ENCODE results near the gene F2RL2.

The F2RL2 gene, protein sequence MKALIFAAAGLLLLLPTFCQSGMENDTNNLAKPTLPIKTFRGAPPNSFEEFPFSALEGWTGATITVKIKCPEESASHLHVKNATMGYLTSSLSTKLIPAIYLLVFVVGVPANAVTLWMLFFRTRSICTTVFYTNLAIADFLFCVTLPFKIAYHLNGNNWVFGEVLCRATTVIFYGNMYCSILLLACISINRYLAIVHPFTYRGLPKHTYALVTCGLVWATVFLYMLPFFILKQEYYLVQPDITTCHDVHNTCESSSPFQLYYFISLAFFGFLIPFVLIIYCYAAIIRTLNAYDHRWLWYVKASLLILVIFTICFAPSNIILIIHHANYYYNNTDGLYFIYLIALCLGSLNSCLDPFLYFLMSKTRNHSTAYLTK

DNA sequence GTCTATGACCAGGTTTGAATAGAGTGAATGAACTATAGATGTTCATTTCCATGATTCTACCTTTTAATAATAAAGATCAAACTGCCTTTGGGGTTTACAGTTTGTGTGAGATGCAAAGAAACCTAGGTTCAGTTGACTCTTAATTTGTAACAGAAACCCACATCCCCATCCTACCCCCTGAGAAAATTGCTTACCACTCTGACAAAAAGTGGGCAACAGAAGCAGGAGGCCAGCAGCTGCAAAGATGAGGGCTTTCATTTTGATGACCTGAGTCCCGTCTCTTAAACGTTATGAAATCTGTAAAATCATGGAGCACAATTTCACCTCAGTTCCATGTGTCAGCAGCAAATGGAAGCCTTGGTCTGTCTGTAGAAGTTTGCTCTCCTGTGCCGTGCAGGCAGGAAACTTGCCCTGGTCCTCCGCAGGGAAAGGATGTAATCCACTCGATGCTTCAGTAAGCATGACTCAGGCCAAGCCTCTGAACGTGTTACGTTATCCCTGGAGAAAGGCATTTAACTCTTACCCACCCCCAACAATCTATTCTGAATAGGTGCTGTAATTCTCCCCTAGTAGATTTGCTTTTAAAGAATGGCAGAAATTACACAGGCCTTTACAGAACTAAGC is at the start of gene F2RL2:
F2RL2 (minus strand) TSS at position 431 of the 624 bp plus-strand sequence; CDS start at position 258, 173 bp downstream.
- DNase-seq (ENCODE audit: low read depth in 2 of 2): no peak

DNA sequence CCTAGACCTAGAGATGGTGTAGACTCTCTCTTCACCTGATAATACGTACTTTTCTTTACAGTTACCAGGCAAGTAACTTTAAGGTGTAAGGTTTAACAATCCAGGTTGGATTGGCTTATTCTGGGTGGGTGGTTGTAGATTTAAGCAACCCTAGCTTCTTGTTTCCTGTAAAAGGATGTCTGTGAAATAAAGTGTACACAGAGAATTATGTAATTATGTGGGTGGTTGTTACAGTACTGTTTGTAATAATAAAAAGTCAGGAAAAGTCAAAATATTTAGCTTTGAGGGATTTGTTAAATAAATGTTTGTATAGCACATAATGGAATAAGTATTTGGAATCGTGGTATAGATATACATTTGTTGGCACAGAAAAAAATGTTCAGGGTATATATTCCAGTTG is 49.0 kb upstream of the F2RL2 start:
- DNase-seq (ENCODE audit: low read depth in 2 of 2): no peak

DNA sequence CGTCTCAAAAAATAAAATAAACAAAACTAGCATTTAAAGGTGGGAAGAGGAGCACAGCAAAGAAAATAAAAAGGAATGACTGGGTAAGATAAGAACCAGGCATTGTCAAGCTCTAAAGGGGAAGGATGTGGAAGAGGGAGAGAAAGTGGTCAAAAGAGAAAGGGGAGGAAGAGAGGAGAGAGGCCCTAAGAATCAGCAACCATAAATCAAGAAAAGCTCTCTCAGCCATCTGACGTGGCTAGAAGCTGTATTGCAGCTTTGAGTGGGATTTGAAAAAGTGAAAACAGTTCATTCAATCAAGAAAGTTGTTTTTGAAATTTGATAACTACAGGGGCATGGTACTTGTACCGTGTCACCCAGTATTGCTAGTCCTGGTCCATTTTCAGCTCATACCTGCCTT is 47.3 kb upstream of the F2RL2 start:
- DNase-seq (ENCODE audit: low read depth in 2 of 2): no peak

DNA sequence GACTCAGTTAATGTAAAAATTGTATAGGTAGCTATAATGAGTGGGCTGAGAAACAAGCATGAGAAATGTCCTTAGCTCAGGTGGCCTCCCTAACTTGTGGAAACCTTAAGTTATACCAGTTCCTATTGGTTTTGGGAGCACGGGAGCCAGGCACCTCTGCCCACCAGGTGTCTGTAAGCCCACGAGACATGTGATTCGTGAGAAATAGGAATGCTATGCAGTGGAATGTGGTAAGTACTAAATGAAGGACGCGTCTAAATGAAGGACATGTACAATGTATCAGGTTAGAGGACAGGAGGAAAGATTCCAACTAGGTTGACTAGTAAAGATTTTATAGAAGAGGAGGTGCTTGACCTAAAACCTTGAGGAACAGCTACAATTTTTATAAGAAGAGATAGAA is 46.0 kb upstream of the F2RL2 start:
- no peak for DNase-seq (ENCODE audit: low read depth in 2 of 2)

DNA sequence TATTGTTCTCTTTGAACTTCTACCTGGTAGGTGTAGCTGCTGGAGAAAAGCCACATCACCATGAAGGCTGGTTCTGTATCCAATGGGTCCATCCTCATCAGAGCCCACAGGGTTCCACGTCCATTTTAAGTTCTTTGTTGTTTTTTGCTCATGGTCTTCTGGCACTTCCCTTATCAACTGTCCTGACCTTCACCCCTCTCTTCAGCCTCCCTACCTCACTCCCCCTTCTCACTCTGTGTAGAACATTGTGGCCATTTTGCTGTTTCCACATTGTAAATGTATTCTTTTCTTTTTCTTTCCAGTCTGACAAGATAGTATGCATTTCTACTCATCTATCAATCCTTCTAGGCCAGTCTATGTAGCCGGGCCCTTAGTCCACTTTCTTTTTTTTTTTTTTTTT is 44.3 kb upstream of the F2RL2 start:
- no peak for DNase-seq (ENCODE audit: low read depth in 2 of 2)

DNA sequence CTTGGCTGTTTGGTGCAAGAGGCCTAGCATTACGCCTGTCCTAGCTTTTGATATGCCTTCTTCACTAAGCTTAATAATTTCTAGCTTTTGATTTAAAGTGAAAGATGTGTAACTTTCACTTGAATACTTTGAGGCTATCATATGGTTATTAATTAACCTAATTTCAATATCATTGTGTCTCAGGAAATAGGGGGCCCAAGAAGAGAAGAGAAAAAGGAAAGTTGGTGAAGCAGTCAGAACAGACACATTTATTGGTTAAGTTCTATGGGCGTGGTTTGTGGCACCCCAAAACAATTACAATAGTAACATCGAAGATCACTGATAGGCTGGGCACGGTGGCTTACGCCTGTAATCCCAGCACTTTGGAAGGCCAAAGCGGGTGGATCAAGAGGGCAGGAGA is 40.9 kb upstream of the F2RL2 start:
- no peak for DNase-seq (ENCODE audit: low read depth in 2 of 2)

DNA sequence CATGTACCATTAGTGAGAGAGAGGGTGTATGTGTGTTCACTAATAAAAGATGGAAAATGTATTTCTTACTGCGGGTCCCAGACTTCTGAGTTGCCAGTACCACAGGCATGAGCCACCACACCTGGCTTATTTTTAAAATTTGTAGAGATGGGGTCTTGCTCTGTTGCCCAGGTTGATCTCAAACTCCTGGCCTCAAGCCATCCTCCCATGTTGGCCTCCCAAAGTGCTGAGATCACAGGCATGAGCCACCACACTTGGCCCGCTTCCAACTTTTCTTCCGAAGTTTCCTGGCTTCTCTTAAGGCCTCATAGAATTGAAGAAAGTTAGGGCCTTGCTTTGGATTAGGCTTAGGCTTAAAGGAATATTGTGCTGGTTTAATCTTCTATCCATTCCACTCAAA is 40.4 kb upstream of the F2RL2 start:
- DNase-seq (ENCODE audit: low read depth in 2 of 2): no peak

DNA sequence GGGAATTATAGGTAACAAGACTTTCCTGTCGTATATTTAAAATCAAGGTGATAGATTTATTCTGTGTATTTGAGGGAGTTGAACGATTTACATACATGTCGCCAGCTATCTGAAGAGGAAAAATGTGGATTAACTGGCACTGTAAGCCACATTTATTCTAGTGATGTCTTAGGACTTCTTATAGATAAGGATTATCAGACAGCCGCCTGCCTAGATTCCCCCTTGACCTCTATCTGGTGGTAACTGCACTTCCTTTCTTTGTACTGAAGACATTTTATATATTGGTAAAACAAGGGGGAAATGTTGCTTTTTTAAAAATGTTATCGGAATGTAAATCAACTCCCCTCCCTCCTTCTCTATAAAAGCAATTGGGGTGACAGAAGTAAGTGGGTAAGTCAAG is 39.3 kb upstream of the F2RL2 start:
- no peak for DNase-seq (ENCODE audit: low read depth in 2 of 2)

DNA sequence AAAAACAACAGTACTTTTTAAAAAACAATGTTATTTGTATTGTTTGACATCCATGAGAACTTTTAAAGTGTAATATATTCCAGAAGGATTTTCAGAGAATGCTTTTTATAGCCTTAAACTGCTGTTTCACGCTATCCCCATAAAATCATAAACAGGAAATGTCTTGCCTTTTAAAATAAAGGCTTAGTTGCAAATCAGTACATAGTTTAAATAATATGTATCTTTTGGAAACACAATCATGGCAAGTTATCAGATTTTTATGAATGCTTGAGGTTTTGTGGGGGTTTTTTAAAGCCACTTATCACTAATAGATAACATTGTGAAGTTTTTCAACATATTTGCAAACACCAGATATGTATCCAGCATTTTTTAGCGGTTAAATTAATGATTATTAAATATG is 37.2 kb upstream of the F2RL2 start:
- DNase-seq (ENCODE audit: low read depth in 2 of 2): no peak

DNA sequence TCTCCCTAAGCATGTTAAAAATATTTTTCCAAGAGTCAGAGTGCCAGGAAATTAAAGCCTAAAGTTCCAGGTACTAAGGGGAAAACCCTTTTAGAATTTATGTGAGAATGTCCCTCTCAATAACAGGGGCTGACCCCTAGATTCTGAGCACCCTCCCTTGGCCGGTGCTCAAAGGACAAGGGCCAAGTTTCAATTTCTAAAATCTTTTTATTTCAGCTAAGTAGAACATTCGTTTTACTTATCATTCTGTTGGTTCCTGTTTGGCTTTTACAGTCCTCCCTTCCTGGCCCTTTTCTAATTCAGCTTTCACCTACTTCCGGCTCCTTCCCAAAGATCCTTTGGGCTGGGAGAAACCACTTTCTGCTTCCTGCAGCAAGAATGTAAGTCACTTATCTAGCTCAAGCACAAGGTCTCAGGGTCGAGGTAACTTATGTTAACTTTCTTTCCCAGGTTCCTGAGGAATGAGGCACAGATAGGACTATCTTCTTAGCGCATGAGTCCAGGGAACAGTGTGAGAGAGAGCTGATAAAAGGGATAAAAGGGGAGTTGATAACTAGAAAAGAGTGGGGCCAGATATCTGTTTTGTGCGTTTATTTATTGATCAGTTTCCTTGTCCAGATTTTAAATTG is 34.6 kb upstream of the F2RL2 start:
- DNase-seq (ENCODE audit: low read depth in 2 of 2): no peak

DNA sequence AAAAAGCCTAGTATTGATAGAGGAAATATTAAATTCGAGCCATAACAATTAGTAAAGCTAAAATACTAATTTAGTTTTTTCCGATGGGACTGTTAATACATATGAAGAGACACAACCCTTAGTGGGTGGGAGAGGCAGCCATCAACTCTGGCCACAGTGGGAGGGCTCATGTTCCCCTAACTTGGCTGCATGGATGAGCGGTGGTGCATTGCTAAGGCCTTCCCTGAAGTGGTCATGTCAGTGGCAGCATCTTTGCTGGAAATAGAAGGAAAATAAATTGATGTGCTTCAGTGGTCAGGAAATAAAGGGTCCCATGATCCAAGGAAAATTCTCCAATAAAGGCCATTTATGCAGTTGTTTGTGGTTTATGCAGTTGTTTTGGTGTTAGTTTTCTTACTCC is 33.9 kb upstream of the F2RL2 start:
- DNase-seq (ENCODE audit: low read depth in 2 of 2): no peak

DNA sequence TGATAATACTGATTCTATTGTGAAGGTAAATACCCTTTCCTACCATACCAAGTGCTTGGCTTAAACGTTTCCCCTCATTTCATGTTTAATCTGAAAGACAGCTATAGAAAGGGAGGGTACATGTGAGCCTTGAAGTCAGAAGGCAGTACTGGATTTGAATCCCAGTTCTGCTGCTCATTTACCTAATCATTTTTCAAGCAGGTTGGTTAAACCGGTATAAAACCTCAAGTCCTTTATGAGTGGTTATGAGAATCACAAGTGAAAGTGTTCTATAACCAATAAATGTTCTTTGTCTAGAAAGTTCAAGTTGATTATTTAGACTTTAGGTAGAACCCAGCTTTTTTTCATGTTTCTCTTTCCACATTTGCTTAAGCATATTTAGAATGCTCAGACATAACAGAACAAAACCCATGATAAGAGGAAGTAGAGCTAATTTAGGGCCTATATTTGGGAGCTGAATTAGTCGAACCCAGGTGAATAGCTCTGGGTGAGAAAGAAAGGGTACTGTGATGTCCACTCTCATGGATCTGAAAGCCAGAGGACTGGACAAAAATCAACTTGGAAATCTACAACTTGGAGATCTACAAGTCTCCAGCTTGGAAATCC is 29.7 kb upstream of the F2RL2 start:
- DNase-seq (ENCODE audit: low read depth in 2 of 2): no peak

DNA sequence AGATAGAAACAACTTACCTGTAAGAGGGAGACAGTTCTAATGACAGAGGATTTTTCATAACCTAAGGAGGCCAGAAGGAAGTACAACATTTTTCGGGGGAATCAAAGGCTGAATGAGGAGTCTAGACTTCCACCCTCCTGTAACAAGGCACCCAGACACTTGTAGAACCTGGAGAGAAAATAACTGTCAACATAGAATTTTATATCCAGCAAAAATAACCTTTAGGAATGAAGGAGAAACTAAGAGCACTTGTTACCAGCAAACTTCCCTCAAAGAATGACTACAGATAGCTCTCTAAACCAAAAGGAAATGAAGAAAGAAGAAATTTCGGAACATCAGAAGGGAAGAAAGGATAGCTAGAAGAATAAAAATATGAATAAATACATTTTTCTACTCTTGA is 25.9 kb upstream of the F2RL2 start:
- DNase-seq (ENCODE audit: low read depth in 2 of 2): no peak

DNA sequence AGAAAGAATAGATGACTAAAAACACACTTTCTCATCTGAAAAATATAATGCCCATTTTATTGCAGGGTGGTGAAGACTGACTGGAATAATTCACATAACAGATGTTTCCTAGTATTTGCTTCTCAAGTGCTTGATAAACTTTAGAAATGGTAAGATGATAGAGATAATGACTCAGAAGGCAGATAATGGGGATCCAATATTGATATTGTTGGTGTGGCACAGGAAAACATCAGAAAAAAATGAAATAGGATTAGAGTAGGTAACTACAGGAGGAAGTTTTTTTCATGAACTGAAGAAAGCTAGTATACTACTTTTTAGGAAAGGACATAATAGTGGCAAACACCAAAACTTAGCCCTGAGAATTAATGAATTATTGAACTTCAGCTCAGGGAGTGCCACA is 20.2 kb upstream of the F2RL2 start:
- no peak for DNase-seq (ENCODE audit: low read depth in 2 of 2)

DNA sequence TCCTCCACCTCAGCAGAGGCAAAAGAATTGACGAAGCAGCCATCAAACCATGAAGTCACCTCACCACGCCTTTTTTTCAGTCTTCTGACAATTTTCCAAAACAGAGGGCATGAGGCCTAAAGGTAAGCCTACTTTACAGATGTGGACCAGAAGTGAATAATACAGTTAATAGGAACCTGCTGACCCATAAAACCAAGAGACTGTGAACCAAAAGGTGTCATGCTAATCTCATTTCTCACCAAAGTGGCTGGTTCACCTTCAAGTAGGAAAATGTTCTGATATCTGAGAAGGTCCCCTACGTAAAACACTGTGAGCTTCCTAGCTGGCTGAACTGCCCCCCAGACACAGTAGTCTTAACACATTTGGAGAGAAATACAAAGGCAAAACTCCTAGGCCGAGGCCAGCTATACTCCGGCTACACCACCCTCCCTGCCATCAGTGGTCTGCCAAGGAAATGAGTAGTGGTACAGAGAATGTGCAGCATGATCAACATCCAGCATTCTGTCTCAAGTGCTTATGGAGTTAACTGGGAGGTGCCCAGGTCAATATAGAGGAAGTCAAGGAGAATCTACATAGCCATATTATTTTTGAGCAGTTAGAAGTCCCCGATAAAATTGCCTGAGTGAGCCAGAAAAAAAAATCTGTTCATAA is 19.3 kb upstream of the F2RL2 start:
- no peak for DNase-seq (ENCODE audit: low read depth in 2 of 2)

DNA sequence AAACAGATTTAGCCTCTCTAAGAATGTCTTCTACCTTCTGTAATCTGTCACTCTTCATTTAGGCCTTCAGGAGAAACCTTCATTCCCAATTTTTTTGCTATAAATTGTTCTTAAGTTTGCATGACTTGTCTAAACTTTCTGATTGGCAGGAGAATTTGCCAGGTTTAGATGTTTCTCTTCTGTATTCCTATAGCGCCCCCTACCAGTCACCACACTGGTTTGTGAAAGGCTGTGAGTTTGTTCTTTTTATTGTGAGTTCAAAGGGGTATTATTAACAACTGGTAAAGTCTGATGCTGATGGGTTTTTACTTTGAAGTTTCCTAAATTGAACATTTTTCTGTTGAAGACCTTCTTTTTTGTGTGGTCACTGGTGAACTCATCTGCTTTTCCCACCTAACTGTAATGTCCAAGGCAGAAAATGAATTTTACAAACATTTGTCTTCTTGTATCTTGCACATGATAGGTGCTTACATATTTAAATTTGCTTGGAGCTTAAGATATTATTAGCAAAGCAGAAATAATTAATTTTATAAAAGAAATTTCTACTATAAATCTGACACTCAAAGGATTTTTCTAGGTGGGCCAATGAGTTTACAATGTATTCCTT is 18.4 kb upstream of the F2RL2 start:
- DNase-seq (ENCODE audit: low read depth in 2 of 2): peak; percentile 34 to 60

DNA sequence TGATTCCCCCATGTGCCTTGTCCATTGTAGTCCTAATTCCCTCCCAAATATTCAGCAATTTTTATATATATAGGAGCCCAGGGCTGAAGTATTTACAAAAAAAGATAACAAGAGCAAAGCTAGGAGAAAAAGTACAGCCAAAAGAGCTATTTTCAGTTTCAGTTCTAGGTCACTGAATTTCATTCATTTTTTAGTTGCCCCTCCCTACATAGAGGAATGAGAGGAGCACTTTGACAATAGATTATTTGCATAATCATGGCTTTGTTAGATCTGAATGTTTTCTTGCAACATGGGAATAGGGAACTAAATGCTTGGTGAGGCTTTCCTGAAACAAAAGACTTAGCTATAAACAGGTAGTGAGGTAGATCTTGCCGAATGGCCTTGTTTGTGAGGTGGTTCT is 15.3 kb upstream of the F2RL2 start:
- DNase-seq (ENCODE audit: low read depth in 2 of 2): no peak

DNA sequence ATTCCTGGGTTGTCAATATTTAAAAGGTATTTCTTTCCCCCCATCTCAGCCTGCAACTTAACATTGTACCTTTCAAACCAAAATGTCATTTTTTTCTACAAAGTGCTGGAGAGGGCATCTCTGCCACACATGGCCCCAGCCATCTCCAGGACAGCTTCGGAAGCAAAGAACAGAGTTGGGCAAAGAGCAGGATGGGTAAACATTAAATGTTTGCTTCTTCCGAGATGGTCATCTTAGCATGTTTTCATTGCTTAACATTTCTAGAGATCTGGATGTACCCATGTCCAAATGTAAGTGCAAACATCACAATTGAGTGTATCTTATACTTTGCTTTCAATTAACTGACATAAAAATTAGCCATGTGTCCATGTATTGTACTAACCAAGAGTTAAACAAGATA is 14.3 kb upstream of the F2RL2 start:
- DNase-seq (ENCODE audit: low read depth in 2 of 2): no peak

DNA sequence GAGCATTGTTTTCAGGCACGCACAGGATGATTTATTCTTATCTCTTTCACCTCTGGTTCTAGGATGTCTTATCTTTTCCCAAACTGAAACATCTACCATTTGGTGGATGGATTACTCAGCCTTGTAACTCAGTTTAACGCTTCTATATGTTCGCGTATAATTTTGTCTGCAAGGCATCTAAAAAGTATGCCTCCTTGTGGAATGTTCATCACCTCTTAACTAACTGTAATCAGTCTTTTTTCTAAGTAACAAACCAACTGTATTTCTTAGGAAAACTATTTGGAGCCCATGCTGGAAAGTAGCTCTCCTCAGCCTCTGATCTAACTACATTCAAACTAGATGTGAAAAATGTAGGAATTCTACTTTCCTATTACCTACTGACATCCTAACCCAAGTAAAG is 11.5 kb upstream of the F2RL2 start:
- no peak for DNase-seq (ENCODE audit: low read depth in 2 of 2)

DNA sequence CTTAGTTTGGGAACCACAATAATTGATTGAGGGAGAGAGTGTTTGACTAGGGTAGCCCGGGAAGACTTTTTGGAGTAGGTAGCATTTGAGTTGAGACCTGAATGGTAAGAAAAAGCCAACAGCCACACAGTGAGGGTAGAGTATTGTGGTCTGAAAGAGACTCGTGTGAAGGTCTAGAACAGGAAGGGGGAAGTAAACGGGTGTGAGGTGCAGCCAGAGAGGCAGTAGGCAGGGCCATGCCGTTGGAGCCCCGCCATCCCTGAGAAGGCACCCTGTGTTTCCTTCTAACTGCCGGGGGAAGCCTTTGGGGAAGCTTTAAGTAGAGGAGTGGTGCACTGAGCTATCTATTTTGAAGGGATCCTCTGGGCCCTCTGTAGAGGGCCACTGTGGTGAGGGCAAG is 3.5 kb upstream of the F2RL2 start:
- DNase-seq (ENCODE audit: low read depth in 2 of 2): no peak

DNA sequence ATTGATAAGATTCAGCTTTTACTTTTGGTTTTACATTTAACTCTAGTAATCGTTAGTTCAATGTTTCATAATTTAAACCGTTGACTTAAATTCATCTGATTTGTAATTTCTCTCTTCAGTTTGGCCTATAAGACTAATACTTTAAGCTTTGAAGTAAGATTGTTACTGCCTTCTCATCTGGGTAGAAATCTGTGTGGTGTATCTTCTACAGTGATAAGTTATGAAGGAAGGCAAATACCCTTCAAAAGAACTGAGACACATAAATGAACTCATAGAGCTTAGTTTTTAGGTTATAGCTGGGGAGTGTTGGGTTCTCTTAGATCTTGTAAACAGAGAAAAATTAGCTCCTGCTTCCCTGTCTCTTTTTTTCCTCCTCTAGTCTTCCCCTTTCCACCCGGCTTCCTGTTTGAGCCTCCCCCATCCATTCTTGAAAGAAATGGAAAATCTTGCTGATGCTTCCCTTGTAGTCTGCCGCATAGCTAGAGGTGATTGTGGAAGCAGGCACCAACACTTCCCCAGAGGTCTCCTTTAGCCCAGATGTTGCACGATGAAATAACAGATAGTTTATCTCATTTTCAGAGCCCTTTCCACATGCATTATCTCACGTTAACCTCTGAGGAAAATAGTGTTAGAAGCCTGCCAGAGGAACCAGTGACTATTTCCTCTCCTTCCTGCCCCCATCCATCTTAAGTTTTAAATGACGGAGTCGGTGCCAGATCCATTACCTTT is 2.0 kb upstream of the F2RL2 start:
- no peak for DNase-seq (ENCODE audit: low read depth in 2 of 2)
